Right atrium auricular region (tissue), 2 donors: ENCODE data around the gene ARHGAP42. TPM values are rescaled to one million over a fixed set of nuclear protein-coding genes. Genes with fewer than 3 reads are reported as not detected.

Source experiments
- DNase-seq: peaks from one replicate; pipeline ENCODE4 v3.0.0-alpha.2; 2019; ENCODE audit warnings: low spot score
- H3K27ac ChIP-seq, 2 donors: fragments of 200-600 bp; sonication (generic); 1 replicate in 1 of 2; 2 replicates in 1 of 2; pipeline ENCODE4 v1.5.1; 2016 to 2019
- H3K27me3 ChIP-seq, 2 donors: fragments of 200-600 bp; sonication (generic); one replicate each; pipeline versions ENCODE4 v1.5.1 to v1.6.0; 2017 to 2019
- H3K36me3 ChIP-seq: fragments of 200-600 bp; sonication (generic); one replicate; pipeline ENCODE4 v1.5.1; 2016
- H3K4me1 ChIP-seq, 2 donors: fragments of 200-600 bp; sonication (generic); one replicate each; pipeline versions ENCODE4 v1.5.1 to v1.6.0; 2017 to 2019
- H3K4me3 ChIP-seq, 2 donors: fragments of 200-600 bp; sonication (generic); 1 replicate in 1 of 2; 2 replicates in 1 of 2; pipeline ENCODE4 v1.5.1; 2017 to 2019; ENCODE audit warnings: mild to moderate bottlenecking in 1 of 2, moderate library complexity in 1 of 2
- H3K9me3 ChIP-seq, 2 donors: fragments of 200-600 bp; sonication (generic); one replicate each; pipeline ENCODE4 v1.5.1; 2019
- CTCF ChIP-seq, 2 donors: fragments of 200-600 bp; sonication (generic); IDR thresholded peaks; one replicate each; pipeline ENCODE4 v1.5.1; 2019; ENCODE audit warnings: antibody characterized with exemption in 2 of 2
- total RNA-seq, 2 donors: library from RNA; depleted of rRNA; stranded (reverse); fragments of >200 nt; gene quantifications; one replicate each; pipeline ENCODE4 v1.1.0, GENCODE V29; 2016

Gene ARHGAP42
- total RNA-seq, 2 donors from 2014 or later: 6.1 to 12.1 TPM

- peaks cover 8% of the 10 kb centered on the region for H3K36me3 ChIP-seq
- H3K27ac ChIP-seq: no peak overlapping the region
Observed at GRCh38 chr11:100978939-100979338, 291.9 kb downstream of the ARHGAP42 start.

GRCh38 chr11:100980156-100980555 is 293.1 kb downstream of the ARHGAP42 start:
- no peak overlapping the region for H3K27ac ChIP-seq
- H3K27me3 ChIP-seq: no peaks in the 10 kb centered on the region
- no peak overlapping the region for H3K4me3 ChIP-seq
- H3K9me3 ChIP-seq: no peaks in the 10 kb centered on the region
- H3K36me3 ChIP-seq: peaks cover 8% of the 10 kb centered on the region
- no peak for DNase-seq
- peak in 1 of 2 donors; percentile 63 for TF ChIP-seq CTCF (IDR thresholded peaks at IDR 0.05)
- no peaks in the 10 kb centered on the region for H3K4me1 ChIP-seq

More at GRCh38 chr11:100978939-100979338, 291.9 kb downstream of the ARHGAP42 start:
- Histone ChIP-seq H3K4me3 (no peak overlapping the region), H3K4me1 (no peaks in the 10 kb centered on the region), H3K9me3 (no peaks in the 10 kb centered on the region), H3K27me3 (no peaks in the 10 kb centered on the region)
- DNase-seq: no peak
- TF ChIP-seq CTCF (IDR thresholded peaks at IDR 0.05): no peak

GRCh38 chr11:100981196-100981824 is 294.2 kb downstream of the ARHGAP42 start:
- H3K4me1 ChIP-seq: no peaks in the 10 kb centered on the region
- no peak for TF ChIP-seq CTCF (IDR thresholded peaks at IDR 0.05)
- H3K4me3 ChIP-seq: no peak overlapping the region
- peaks cover 8% of the 10 kb centered on the region for H3K36me3 ChIP-seq
- no peaks in the 10 kb centered on the region for H3K27me3 ChIP-seq
- no peaks in the 10 kb centered on the region for H3K9me3 ChIP-seq
- DNase-seq: no peak
- no peak overlapping the region for H3K27ac ChIP-seq

GRCh38 chr11:100984668-100985067 is 297.6 kb downstream of the ARHGAP42 start:
- Histone ChIP-seq H3K9me3 (no peaks in the 10 kb centered on the region), H3K27ac (no peak overlapping the region), H3K4me1 (no peaks in the 10 kb centered on the region), H3K4me3 (no peak overlapping the region), H3K27me3 (no peaks in the 10 kb centered on the region), H3K36me3 (no peaks in the 10 kb centered on the region)
- TF ChIP-seq CTCF (IDR thresholded peaks at IDR 0.05): no peak
- no peak for DNase-seq

- no peak overlapping the region for H3K27ac ChIP-seq
- no peak for TF ChIP-seq CTCF (IDR thresholded peaks at IDR 0.05)
- H3K27me3 ChIP-seq: no peaks in the 10 kb centered on the region
- H3K4me3 ChIP-seq: no peak overlapping the region
- DNase-seq: no peak
- no peaks in the 10 kb centered on the region for H3K4me1 ChIP-seq
- H3K36me3 ChIP-seq: no peaks in the 10 kb centered on the region
- H3K9me3 ChIP-seq: no peaks in the 10 kb centered on the region
Observed at GRCh38 chr11:100990931-100991330, 303.8 kb downstream of the ARHGAP42 start.

GRCh38 chr11:100991541-100991940 is 304.5 kb downstream of the ARHGAP42 start:
- no peak overlapping the region for H3K4me3 ChIP-seq
- no peaks in the 10 kb centered on the region for H3K4me1 ChIP-seq
- H3K9me3 ChIP-seq: no peaks in the 10 kb centered on the region
- TF ChIP-seq CTCF (IDR thresholded peaks at IDR 0.05): no peak
- DNase-seq: no peak
- H3K27ac ChIP-seq: no peak overlapping the region
- no peaks in the 10 kb centered on the region for H3K27me3 ChIP-seq
- H3K36me3 ChIP-seq: no peaks in the 10 kb centered on the region
